ENCODE data around the gene PTPRK.

Gene PTPRK

GRCh38 chr6:128432394-128432793, 88.0 kb downstream of the PTPRK start:
- no peaks in the 10 kb centered on the region for H3K36me3 ChIP-seq (ENCODE audit: control insufficient read depth, insufficient read depth, low read length)
- no peak overlapping the region for H3K4me3 ChIP-seq (replicated peaks; ENCODE audit: low read depth, low read length)
- DNase-seq (ENCODE audit: extremely low read depth, insufficient read length), result no peak
- no peaks in the 10 kb centered on the region for H3K27me3 ChIP-seq (replicated peaks; ENCODE audit: control insufficient read depth, insufficient read depth, low read length)
- no peak for TF ChIP-seq CTCF (IDR thresholded peaks at IDR 0.05; ENCODE audit: insufficient read depth, low read length, poor library complexity, severe bottlenecking)

GRCh38 chr6:128427139-128427538, 93.3 kb downstream of the PTPRK start:
- no peak for DNase-seq (ENCODE audit: extremely low read depth, insufficient read length)
- Histone ChIP-seq H3K27me3 (replicated peaks; ENCODE audit: control insufficient read depth, insufficient read depth, low read length) (no peaks in the 10 kb centered on the region), H3K36me3 (ENCODE audit: control insufficient read depth, insufficient read depth, low read length) (no peaks in the 10 kb centered on the region), H3K4me3 (replicated peaks; ENCODE audit: low read depth, low read length) (no peak overlapping the region)
- TF ChIP-seq CTCF (IDR thresholded peaks at IDR 0.05; ENCODE audit: insufficient read depth, low read length, poor library complexity, severe bottlenecking), result no peak

- H3K36me3 ChIP-seq (ENCODE audit: control insufficient read depth, insufficient read depth, low read length), result no peaks in the 10 kb centered on the region
- no peak for DNase-seq (ENCODE audit: extremely low read depth, insufficient read length)
- no peaks in the 10 kb centered on the region for H3K27me3 ChIP-seq (replicated peaks; ENCODE audit: control insufficient read depth, insufficient read depth, low read length)
- no peak for TF ChIP-seq CTCF (IDR thresholded peaks at IDR 0.05; ENCODE audit: insufficient read depth, low read length, poor library complexity, severe bottlenecking)
- H3K4me3 ChIP-seq (replicated peaks; ENCODE audit: low read depth, low read length), result no peak overlapping the region
These were observed 94.5 kb downstream of the PTPRK start for GRCh38 chr6:128425856-128426255.

GRCh38 chr6:128422871-128423270, 97.5 kb downstream of the PTPRK start:
- H3K36me3 ChIP-seq (ENCODE audit: control insufficient read depth, insufficient read depth, low read length), result no peaks in the 10 kb centered on the region

GRCh38 chr6:128422200-128422599, 98.2 kb downstream of the PTPRK start:
- DNase-seq (ENCODE audit: extremely low read depth, insufficient read length), result no peak
- H3K27me3 ChIP-seq (replicated peaks; ENCODE audit: control insufficient read depth, insufficient read depth, low read length), result no peaks in the 10 kb centered on the region
- H3K4me3 ChIP-seq (replicated peaks; ENCODE audit: low read depth, low read length), result no peak overlapping the region
- no peaks in the 10 kb centered on the region for H3K36me3 ChIP-seq (ENCODE audit: control insufficient read depth, insufficient read depth, low read length)
- no peak for TF ChIP-seq CTCF (IDR thresholded peaks at IDR 0.05; ENCODE audit: insufficient read depth, low read length, poor library complexity, severe bottlenecking)

More at GRCh38 chr6:128422871-128423270, 97.5 kb downstream of the PTPRK start:
- H3K27me3 ChIP-seq (replicated peaks; ENCODE audit: control insufficient read depth, insufficient read depth, low read length), result no peaks in the 10 kb centered on the region
- TF ChIP-seq CTCF (IDR thresholded peaks at IDR 0.05; ENCODE audit: insufficient read depth, low read length, poor library complexity, severe bottlenecking), result no peak
- DNase-seq (ENCODE audit: extremely low read depth, insufficient read length), result no peak
- H3K4me3 ChIP-seq (replicated peaks; ENCODE audit: low read depth, low read length), result no peak overlapping the region

GRCh38 chr6:128421788-128422187, 98.6 kb downstream of the PTPRK start:
- no peak overlapping the region for H3K4me3 ChIP-seq (replicated peaks; ENCODE audit: low read depth, low read length)
- H3K36me3 ChIP-seq (ENCODE audit: control insufficient read depth, insufficient read depth, low read length), result no peaks in the 10 kb centered on the region
- TF ChIP-seq CTCF (IDR thresholded peaks at IDR 0.05; ENCODE audit: insufficient read depth, low read length, poor library complexity, severe bottlenecking), result no peak
- no peak for DNase-seq (ENCODE audit: extremely low read depth, insufficient read length)
- no peaks in the 10 kb centered on the region for H3K27me3 ChIP-seq (replicated peaks; ENCODE audit: control insufficient read depth, insufficient read depth, low read length)
